ENCODE data around the gene TRABD.

TRABD gene

DNA sequence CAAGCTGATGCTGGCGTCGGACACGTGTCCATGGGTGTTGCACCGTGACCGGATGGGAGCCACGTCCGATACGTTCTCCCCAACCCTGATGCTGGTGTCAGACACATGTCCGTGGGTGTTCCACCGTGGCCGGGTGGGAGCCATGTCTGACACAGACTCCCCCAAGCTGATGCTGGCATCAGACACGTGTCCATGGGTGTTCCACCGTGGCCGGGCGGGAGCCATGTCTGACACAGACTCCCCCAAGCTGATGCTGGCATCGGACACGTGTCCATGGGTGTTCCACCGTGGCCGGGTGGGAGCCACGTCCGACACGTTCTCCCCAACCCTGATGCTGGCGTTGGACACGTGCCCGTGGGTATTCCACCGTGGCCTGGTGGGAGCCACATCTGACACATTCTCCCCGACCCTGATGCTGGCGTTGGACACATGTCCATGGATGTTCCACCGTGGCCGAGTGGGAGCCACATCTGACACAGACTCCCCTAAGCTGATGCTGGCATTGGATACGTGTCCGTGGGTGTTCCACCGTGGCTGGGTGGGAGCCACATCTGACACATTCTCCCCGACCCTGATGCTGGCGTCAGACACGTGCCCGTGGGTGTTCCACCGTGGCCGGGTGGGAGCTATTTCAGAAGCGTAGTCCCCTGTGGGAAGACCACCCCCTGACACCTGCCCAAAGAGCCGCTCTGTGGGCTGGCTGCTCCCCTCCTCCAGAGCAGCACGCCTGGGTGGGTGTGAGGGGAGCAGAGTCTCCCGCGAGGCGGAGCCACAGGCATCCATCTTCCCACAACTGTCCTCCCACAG is 35.1 kb downstream of the TRABD start:
- DNase-seq: no peak

DNA sequence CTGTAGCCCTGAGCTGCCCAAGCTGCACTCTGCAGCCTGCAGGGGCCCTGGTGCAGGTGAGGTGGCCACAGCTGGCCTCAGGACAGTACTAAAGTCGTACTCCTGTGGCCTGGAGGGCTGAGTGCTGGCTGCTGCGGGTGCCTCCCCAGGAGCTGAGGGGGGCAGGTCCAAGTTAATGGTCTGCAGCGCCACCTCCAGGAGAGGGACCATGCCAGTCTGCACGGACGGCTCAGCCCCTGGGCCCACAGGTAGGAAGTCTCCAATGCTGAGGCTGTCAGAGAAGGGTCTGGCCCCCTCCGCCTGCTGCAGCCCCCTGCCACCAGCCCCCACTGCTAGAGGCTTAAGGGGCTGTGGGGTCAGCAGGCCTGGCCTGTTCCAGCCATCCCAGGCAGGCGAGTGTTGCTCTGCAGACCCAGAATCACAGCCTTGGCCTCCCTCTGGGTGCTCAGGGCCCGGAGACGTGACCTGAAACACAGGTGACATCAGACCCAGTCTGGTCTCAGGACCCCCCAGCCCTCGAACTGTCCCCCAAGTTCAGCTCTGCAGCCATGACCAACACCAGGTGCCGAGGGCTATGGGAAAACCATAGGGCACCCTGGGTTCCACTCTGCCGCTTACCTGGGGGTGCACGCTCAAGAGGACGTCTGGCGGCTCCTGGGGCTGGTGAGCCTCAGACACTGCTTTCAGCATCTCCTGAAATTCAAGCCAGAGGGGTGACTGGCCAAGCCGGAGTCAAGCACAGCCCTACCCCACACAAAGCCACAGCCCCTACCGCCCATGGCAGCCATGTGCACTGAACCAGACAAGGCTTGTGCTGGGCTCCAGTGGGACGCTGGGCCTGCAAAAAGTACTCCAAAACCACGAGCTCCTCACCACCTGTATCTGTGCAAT is 35.9 kb downstream of the TRABD start:
- no peak for DNase-seq

DNA sequence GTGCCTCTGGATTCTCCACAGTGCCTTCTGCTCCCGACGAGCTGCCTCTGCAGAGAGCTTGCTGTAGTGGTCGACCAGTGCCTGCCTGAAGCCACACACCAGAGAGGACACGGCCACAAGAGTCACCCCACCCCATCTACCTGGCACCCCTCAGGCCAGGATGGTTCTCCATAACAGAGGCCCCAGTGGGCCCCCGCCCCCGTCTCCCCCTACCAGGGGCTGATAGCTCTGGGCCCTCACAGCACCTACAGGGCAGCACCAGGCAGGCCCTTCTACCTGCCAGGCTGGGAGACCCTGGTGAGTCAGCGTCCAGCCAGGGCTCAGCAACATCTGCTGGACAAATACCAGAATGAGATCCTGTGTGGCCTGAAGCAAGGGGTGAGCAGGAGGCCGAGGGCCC is 36.8 kb downstream of the TRABD start:
- no peak for DNase-seq

DNA sequence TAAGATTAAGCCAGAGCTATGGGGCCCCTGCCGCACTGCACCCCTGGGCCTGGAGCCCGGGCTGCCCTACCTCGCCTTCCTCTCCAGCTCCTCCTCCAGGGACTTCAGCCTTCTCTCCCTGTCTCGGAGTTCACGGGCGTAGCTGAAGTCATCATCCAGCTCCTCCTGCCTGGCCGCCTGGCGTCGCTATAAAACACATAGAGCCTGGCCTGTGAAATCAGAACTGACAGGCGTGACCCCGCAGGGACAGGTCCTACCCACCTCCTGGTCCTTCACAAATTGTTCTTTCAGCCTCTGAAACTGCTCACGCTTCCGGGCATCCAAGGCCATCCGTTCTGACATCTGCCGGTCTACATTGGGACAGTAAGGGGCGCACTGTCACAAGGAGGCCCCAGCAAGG is 38.4 kb downstream of the TRABD start:
- no peak for DNase-seq

DNA sequence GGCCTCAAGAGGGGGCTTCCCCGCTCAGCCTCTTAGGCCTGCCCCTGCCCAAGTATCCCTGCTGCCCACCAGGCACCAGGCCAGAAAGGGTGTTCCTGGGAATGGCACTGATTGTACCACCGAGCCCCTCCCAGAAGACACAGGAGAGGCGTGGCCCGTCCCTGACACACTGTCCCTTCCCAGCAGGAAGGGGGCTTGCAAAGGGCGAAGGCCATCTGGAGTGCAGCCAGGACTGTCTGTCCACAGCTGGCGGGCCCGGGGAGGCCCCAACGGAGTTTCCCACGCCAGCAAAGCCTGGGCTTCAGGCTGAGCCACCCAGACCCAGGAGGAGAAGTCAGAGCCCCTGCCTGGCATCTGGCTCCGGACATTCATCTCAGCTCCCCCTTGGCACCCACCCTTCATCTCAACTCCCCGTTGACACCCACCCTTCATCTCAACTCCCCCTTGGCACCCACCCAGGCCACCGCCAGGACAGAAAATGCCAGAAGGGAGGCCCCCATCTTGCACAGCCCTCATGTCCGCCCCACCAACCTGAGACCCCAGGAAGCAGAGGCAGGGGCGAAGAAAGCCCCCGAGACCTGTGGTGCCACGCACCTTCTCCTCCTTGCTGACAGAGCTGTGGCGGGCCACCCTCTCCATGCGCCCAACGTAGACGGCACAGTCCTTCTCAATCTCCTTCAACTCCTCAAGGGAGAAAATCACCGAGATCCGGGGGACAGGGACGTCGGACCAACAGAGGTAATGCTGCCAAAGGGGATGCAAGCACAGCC is 39.7 kb downstream of the TRABD start:
- no peak for DNase-seq

DNA sequence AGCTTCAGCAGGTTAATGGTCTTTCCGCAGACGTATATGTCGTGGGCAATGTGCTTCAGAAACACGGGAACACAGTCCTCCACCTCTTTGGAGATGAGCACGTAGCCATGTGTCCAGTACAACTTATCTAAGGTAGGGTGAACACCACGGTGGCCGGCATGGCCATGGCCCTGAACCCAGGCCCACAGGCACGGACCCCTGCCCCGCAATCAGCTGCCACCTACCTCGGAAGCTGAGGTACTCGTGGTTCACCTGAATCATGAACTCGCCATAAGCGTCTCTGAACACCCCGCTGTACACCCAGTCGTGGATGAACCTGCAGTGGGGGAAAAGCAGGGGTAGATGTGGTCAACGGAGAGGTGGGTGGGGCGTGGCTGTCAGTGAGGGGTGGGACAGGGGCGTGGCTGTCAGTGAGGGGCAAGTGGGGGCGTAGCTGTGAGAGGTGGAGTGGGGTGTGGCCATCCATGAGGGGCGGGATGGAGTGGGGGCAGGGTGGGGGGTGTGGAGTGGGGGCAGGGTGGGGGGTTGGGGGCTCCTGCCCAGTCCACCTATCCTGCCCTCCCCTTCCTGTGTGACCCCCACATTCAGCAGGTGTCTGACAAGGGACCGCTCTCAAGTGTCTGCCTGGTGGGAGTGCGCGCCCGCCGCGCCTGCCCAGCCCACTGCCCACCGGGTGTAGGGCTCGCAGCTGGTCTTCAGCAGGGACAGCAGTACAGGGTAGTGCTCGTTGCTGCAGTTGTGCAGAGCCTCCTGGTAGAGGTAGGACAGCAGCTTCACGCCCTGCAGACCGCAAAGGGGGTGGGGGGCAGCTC is 40.6 kb downstream of the TRABD start:
- DNase-seq: no peak

DNA sequence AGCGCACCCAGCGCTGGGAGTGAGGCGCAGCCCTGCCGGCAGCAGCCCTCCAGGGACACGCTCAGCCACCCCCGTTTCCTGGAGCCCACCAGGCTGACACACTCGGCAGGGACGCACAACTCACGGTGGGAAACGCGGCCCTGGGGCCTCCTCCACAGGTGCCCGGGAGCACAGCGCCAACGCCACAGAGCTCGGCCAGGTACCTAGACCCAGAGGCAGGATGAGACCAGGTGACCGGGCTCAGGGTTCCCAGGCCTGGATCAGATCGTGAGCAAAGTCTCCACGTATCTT is 41.1 kb downstream of the TRABD start:
- no peak for DNase-seq

DNA sequence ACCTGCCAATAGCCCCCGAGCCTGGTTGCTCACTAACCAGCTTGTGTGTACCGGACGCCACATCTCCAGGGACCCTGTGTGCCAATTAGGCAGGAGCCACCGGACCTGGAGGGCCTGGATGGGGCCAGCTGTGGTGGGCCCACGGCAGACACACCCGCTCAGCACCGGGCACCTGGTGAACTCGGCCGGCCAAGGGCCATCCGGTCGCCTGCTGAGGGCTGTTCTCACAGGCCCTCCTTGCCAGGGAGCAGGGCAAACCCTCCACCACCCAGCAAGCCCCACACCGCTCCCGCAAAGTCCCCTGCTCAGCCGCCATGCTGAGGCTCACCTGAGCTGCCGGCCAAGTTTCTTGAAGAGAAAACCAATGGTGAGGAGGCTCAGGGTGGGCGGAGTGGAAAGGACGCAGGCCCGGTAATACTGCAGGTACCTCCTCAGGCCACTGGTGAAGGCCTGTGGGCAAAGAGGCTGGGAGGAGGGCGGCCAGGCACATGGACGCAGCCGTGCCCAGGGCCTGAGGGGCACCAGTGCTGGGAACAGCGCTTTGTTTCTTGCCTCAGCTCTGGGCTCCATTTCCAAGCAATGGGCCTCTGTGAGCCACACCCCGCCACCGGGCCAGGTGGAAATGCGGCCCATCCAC is 42.0 kb downstream of the TRABD start:
- DNase-seq: no peak

DNA sequence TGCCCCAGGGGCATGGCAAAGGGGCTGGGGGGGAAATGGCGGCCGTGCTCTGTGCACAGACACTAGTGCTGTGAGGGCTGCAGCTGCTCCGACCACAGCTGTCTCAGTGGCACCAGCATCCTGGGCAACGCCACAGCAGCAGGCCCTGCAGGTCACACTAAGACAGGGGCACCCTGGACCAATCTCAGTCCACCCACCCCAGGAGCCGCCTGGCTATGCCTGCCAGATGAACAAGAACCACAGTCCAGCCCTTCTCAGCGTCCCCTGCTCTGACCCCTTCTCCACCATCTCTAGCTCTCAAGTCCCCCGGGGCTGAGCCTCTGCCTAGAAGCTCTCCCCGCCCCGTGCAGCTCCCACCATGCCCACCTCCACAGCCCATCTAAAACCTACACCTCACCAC is 42.7 kb downstream of the TRABD start:
- no peak for DNase-seq

DNA sequence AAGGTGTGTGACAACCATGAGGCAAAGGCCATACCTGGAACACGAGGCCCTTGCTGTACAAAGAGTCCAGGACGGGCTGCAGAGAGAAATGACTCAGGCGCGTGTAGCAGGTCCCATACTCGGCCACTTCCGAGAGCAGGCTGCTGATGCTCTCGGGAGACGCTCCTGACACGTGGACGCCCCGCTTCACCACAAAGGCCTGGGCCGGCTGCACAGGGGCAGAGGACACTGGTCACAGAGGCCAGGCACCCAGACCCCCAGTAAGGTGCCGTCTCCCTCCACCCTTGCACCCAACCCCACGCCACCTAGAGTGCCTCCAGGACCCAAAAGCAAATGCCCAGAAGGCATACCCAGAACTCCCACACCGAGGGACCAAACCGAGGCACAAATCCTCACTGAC is 43.7 kb downstream of the TRABD start:
- no peak for DNase-seq

DNA sequence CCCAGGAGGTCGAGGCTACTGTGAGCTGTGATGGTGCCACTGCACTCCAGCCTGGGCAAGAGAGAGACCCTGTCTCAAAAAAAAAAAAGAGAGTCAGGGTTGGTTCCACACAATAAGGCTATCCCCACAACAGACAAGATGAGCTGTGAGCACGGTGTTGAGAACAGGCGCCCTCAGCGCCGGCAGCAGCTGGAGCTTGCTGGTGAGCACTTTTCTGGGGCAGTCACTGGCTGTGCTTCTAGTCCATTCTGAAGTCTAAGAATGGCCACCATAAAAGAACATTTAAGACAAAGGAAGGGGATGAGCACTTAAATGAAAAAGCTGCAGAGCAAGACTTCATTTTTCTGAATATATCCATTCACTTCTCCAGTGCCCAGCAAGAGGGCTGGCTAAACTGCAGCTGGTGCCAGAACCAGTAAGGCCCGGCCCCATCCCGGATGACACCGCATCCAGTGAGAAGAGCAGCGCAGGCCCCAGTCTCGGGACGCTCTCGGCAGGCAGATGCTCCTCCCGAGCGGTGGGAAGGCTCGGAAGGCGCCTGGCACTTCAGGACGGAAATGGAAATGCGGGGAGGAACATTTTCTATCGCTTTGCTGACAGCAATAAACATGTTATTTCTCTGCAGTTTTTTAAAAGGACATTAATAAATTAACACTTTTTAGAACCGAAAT is 46.9 kb downstream of the TRABD start:
- DNase-seq: no peak

DNA sequence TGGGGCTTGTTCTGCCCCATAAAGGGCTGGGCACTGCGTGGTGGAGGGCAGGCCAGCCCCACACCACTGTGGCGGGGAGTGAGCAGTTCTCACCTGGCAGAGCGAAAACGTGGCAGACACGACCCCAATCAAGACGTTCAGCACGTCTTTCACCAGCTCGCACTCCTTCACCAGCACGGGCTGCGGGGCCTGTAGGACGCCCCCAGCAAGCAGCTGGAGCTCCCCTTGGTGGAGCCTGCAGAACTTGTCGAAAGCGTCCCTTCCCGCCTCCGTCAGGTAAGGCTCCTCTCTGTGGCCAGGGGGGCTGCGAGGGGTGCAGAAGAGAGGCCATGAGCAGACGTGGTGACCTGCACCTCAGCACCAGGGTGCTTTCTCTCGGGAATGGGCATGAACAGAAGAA is 47.5 kb downstream of the TRABD start:
- DNase-seq: no peak

DNA sequence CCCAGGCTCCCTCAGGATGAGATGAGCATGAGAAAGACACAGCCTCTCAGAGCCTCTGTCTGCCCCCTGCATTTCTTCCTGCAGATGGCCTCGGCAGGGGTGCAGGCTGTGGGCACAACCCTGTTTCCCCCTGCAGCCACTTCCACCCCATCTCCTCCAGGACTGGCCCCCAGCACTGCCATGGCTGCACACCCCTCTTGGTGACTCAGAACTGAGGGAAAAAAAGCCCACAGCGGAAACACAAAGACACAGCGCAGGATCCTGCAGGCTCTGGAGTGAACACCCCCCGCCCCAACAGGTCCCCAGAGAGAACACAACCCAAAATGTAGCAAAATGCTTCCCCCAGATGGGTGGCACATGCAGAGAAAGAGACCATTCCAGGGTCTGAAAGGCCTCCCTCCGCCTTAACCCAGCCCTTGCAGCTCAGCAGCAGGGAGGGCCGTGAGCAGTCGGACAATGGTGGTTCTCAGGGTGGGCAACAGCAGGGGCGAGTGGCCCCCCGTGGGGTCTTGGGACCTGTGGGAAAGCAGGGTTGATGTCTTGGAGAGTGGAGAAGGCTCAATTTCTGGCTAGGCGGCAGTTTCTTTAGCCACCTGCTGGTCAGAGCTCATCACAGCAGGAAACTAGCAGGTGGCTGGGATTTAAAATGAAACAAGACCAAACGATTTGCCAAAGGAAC is 51.2 kb downstream of the TRABD start:
- no peak for DNase-seq

DNA sequence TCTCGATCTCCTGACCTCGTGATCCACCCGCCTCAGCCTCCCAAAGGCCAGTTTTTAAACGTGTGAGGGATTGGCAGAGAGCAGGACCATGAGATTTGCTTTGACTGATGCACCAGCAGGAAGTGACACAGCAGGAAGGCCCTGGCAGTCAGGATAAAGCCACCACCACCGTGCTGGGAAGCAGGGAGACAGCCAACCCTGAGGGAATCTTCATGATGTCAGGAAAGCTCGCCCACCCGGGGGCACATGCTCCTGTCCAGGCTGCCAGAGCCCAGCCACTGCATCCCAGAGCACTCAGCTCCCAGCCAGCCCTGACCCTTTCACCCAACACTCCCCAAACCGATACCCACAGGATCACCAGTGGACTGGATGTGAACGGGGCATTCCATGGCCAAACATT is 53.0 kb downstream of the TRABD start:
- no peak for DNase-seq

DNA sequence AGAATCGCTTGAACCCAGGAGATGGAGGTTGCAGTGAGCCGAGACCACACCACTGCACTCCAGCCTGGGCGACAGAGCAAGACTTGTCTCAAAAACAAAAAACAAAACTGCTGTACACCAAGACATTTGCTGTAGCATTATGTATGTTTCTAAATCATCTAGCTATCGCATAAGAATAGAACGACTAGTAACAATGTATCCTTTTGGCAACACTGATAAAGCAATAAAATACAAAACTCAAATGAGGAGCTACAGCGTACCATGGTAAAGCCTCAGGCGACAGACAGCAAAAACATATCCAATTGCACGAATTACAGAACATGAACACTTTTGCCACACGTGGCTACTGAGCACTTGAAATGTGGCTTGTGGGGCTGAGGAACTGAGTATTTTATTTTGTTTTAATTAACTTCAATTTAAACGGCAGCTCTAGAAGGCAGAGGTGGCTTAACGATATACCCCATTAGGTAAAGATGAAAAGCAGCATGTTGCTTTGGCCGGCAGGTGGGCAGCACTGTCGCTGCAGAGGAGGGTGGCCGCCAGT is 56.8 kb downstream of the TRABD start:
- DNase-seq: no peak

DNA sequence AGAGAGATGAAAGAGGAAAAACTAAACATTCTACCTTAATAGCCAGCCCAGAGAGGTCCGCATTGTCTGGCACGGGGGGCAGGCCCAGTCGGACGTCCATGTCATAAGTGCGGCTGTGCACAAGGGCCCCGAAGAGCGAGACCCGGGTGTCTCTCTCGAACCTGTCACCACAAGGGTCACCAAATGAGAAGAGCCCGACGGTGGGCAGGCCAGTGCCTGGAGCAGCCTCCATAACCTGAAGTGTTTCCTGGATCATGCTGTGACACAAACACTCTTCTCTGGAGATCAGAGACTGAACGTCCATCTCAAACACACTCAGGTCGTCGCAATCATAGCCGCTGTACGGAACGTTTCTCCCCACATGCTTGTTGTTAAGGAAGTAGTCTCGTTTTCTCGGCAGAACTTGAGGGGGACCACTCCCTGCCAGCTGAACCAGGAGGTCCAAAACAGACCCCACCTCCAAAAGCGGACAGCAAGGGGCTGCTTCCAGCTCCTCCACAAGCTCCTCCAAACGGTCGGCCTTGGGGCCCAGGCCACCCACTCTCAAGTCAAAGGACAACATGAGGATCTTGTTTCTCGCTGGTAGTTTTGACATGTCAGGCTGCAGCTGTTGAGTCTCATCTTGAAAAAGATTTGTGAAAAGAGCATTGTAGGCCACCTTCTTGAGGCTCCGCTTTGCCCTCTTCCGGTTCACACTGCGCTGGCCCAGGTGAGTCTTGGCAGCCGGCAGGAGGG is 58.1 kb downstream of the TRABD start:
- no peak for DNase-seq

DNA sequence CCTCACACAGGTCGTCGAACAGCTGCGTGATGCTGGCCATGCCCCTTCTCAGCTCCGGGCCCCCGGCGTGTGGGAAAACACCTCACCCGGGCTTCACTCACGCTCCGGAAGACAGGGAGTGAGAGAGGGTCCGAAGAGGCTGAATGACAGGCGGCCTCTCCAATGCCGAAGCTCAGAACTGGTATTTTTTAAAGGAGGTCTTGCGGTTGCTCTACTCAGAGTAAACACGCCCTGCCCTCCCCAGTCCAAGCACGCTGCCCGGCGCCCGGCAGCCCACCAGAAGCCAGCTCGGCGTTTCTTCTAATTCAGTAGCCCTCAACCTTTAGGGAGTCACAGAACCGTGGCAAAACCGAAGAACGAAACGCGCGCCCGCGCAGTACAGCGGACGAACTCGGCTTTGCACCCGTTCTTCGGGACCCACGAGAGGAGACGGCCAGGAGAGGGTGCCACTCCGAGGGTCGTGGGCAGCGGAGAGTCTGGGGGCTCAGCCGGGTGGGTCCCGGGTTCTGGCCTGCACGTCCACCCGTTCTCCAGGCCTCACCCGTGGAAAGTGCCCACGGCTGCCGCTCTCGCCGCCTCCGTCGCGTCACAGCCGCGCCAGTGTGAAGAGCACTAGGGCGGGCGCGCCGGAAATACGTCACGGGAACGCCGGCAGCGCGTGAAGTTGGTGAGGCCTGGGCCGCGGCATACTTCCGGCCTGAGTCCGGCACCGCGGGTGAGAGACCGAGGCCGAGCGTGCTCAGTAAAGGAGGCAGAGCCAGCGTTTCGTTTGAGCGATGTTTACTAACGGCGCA is 58.9 kb downstream of the TRABD start, which contains the start of gene TUBGCP6:
TUBGCP6 (minus strand) TSS at position 604 of the 794 bp plus-strand sequence; CDS start at position 40, 564 bp downstream.
- DNase-seq: peak; percentile 89

DNA sequence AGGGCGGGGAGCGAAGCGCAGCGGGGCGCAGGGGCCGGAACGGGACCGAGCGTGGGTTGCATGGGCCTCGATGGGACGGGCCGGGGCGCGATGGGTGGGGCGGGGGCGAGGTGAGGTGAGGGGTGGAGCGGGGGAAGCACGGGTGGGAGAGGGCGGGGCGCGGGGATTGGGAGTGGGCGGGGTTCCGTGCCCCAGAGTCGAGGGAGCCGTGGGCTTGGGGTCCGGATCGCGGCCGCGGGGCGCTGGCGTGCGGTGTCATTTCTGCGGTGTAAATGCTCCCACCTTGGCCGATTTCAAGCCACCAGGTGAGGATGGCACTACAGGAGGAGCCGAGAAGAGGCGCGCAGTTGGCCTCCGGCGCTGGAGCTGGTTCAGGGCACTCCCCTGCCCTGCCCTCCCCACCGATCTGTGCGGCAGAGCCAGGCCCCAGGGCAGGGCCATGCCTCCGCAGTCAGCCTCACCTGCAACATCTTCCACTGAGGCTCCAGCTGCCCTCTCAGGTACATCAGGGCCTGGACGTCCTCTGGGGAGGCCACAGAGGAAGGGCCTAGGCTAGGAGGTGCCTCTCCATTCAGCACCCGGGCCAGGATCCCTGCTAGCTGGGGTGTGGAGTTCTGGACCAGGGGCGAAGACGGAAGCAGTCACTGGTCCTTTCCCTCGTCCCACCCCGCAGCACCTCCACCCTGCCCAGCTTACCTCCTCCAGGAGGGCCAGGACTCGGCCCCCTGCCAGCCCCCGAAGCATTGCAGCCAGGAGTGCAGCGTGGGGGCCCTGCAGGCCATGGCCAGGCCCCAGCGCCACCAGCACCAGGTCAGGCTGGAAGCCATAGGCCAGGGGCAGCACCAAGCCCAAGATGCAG is 59.7 kb downstream of the TRABD start:
- DNase-seq: no peak
